CD4-positive, alpha-beta T cell (primary cell): Measurements from ENCODE around the gene INPP5B. TPM values are rescaled to one million over a fixed set of nuclear protein-coding genes. Genes with fewer than 3 reads are reported as not detected.
"Not testable (repeated sequence)": the region's sequence is repeated elsewhere in the genome, so short reads cannot be mapped to it uniquely, and the experiment has no call there.

ENCODE experiments used
- ATAC-seq: fragments of 200-7000 bp; cut with Tn5 transposase; one replicate; pipeline ENCODE4 v1.10.0; 2022; ENCODE audit warnings: mild to moderate bottlenecking; ENCODE audit not compliant: poor library complexity
- CTCF ChIA-PET: fragments of 350-600 bp; sonication (Branson Sonifier 250); formaldehyde crosslinking; loops from one replicate; lab custom pipeline; 2021; ENCODE audit warnings: antibody characterized with exemption, inconsistent platforms; lab: Charles Lee
- POLR2A ChIA-PET: fragments of 350-600 bp; sonication (Branson Sonifier 250); formaldehyde crosslinking; loops from one replicate; lab custom pipeline; 2021; ENCODE audit warnings: antibody characterized with exemption, inconsistent platforms; lab: Charles Lee
- DNase-seq, 14 experiments: peaks; one replicate each; pipeline ENCODE4 v3.0.0-alpha.2; 2013 to 2020; ENCODE audit warnings: mixed read lengths in 2 of 14
- H3K27ac ChIP-seq, 2 donors: one replicate each; pipeline versions ENCODE4 v1.5.1 to v1.7.0; 2013; ENCODE audit warnings: low read length in 2 of 2, low read depth in 1 of 2, mild to moderate bottlenecking in 1 of 2
- H3K27me3 ChIP-seq, 2 experiments: 1 replicate in 1 of 2; 2 replicates in 1 of 2; pipeline versions ENCODE4 v1.6.1 to v1.7.0; 2013; ENCODE audit warnings: low read length in 2 of 2, control low read depth in 1 of 2, mild to moderate bottlenecking in 1 of 2, moderate library complexity in 1 of 2; ENCODE audit not compliant: insufficient read depth in 2 of 2, control insufficient read depth in 1 of 2
- H3K36me3 ChIP-seq: one replicate; pipeline ENCODE4 v1.6.1; 2013; ENCODE audit warnings: low read length, control low read depth; ENCODE audit not compliant: insufficient read depth
- H3K4me1 ChIP-seq: one replicate; pipeline ENCODE4 v1.6.1; 2013; ENCODE audit warnings: low read length, control low read depth; ENCODE audit not compliant: insufficient read depth
- H3K4me3 ChIP-seq: one replicate; pipeline ENCODE4 v1.5.1; 2013; ENCODE audit warnings: mild to moderate bottlenecking, low read length, moderate library complexity
- H3K9me3 ChIP-seq, 2 experiments: 1 replicate in 1 of 2; 2 replicates in 1 of 2; pipeline versions ENCODE4 v1.6.1 to v1.7.0; 2013; ENCODE audit warnings: low read length in 2 of 2, mild to moderate bottlenecking in 2 of 2, control low read depth in 1 of 2, moderate library complexity in 1 of 2; ENCODE audit not compliant: control insufficient read depth in 1 of 2, insufficient read depth in 1 of 2
- H3K27ac Mint-ChIP-seq: one replicate; pipeline ENCODE4 v1.8.0; 2020; ENCODE audit warnings: mixed read lengths
- H3K27me3 Mint-ChIP-seq: one replicate; pipeline ENCODE4 v1.8.0; 2021; ENCODE audit warnings: mixed read lengths
- H3K36me3 Mint-ChIP-seq: one replicate; pipeline ENCODE4 v1.8.0; 2021; ENCODE audit warnings: low read depth, mixed read lengths
- H3K4me1 Mint-ChIP-seq: one replicate; pipeline ENCODE4 v1.8.0; 2021; ENCODE audit warnings: low read depth, mixed read lengths
- H3K4me3 Mint-ChIP-seq: one replicate; pipeline ENCODE4 v1.8.0; 2020; ENCODE audit warnings: mild to moderate bottlenecking, mixed read lengths
- H3K9me3 Mint-ChIP-seq: one replicate; pipeline ENCODE4 v1.8.0; 2020; ENCODE audit warnings: mixed read lengths
- CTCF ChIP-seq: fragments of 200-600 bp; IDR thresholded peaks from one replicate; pipeline ENCODE4 v1.8.0; 2022; ENCODE audit warnings: antibody characterized with exemption, mild to moderate bottlenecking
- intact Hi-C, 2 experiments: fragments of 100-400 bp; cut with DNase I in 1 of 2; cut with micrococcal nuclease in 1 of 2; formaldehyde crosslinking; loops; one replicate each; pipeline versions ENCODE4 v1.15.1 to v1.9.0; 2023 to 2025; cut with DNase I, micrococcal nuclease
- total RNA-seq, 174 experiments: library from RNA in 2 of 174; stranded (reverse) in 2 of 174; gene quantifications; one replicate each; pipeline ENCODE4 v1.2.3 and lab custom pipeline; 2021 to 2026

The INPP5B gene
- total RNA-seq, 2 experiments from 2014 or later, result 11.7 to 12.7 TPM

GRCh38 chr1:37902983-37903382 is 43.9 kb downstream of the INPP5B start:
- no peak overlapping the region for H3K27ac ChIP-seq
- no peak overlapping the region for H3K27ac Mint-ChIP-seq

GRCh38 chr1:37901893-37902225 is 45.0 kb downstream of the INPP5B start:
- CTCF ChIA-PET, result no interaction called here
- Histone ChIP-seq H3K27me3 (no peaks in the 10 kb centered on the region), H3K36me3 (no peaks in the 10 kb centered on the region), H3K9me3 (peaks cover 9% of the 10 kb centered on the region in 2 experiments), H3K4me3 (no peak overlapping the region), H3K4me1 (no peaks in the 10 kb centered on the region), H3K27ac (no peak overlapping the region)
- H3K4me3 Mint-ChIP-seq, result no peak overlapping the region
- POLR2A ChIA-PET, result no interaction called here
- H3K36me3 Mint-ChIP-seq, result peaks cover 9% of the 10 kb centered on the region
- no peaks in the 10 kb centered on the region for H3K27me3 Mint-ChIP-seq
- TF ChIP-seq CTCF, result no peak
- ATAC-seq (no peak), DNase-seq (no peak)
- no peaks in the 10 kb centered on the region for H3K4me1 Mint-ChIP-seq
- H3K9me3 Mint-ChIP-seq, result no peaks in the 10 kb centered on the region
- no peak overlapping the region for H3K27ac Mint-ChIP-seq
- intact Hi-C loops, result no loop called here

More at GRCh38 chr1:37902983-37903382, 43.9 kb downstream of the INPP5B start:
- no peaks in the 10 kb centered on the region for H3K4me1 Mint-ChIP-seq
- H3K4me3 Mint-ChIP-seq, result no peak overlapping the region
- intact Hi-C loops, result no loop called here
- no peak overlapping the region for H3K4me3 ChIP-seq
- POLR2A ChIA-PET, result no interaction called here
- peaks cover 9% of the 10 kb centered on the region in 2 experiments for H3K9me3 ChIP-seq
- no peaks in the 10 kb centered on the region for H3K36me3 ChIP-seq
- CTCF ChIA-PET, result no interaction called here
- DNase-seq, result no peak
- no peaks in the 10 kb centered on the region for H3K27me3 Mint-ChIP-seq
- peaks cover 9% of the 10 kb centered on the region for H3K36me3 Mint-ChIP-seq
- H3K4me1 ChIP-seq, result no peaks in the 10 kb centered on the region
- no peak for ATAC-seq
- peaks cover 3% of the 10 kb centered on the region for H3K9me3 Mint-ChIP-seq
- TF ChIP-seq CTCF, result no peak
- no peaks in the 10 kb centered on the region for H3K27me3 ChIP-seq

GRCh38 chr1:37901191-37901892 is 45.5 kb downstream of the INPP5B start:
- intact Hi-C loops, result no loop called here
- POLR2A ChIA-PET, result no interaction called here
- TF ChIP-seq CTCF, result no peak
- Histone ChIP-seq H3K9me3 (peaks cover 5 to 6% of the 10 kb centered on the region in 2 experiments), H3K27me3 (no peaks in the 10 kb centered on the region), H3K4me3 (no peak overlapping the region), H3K4me1 (no peaks in the 10 kb centered on the region), H3K36me3 (no peaks in the 10 kb centered on the region), H3K27ac (peak overlapping the region in 1 of 2 donors; percentile 5)
- no peak overlapping the region for H3K27ac Mint-ChIP-seq
- DNase-seq (peak in 2 of 14 experiments; percentile 40 to 42), ATAC-seq (no peak)
- H3K27me3 Mint-ChIP-seq, result no peaks in the 10 kb centered on the region
- H3K4me1 Mint-ChIP-seq, result no peaks in the 10 kb centered on the region
- CTCF ChIA-PET, result no interaction called here
- H3K9me3 Mint-ChIP-seq, result no peaks in the 10 kb centered on the region
- peaks cover 9% of the 10 kb centered on the region for H3K36me3 Mint-ChIP-seq
- H3K4me3 Mint-ChIP-seq, result no peak overlapping the region

GRCh38 chr1:37897563-37897962 is 49.3 kb downstream of the INPP5B start:
- intact Hi-C loops, H3K9me3 Mint-ChIP-seq, H3K9me3 ChIP-seq: not testable (repeated sequence)

More at GRCh38 chr1:37897563-37897962, 49.3 kb downstream of the INPP5B start:
- POLR2A ChIA-PET, H3K27me3 ChIP-seq, H3K27ac Mint-ChIP-seq, H3K4me3 Mint-ChIP-seq, H3K27ac ChIP-seq, ATAC-seq, DNase-seq, H3K4me1 ChIP-seq, CTCF ChIA-PET, H3K27me3 Mint-ChIP-seq, H3K4me3 ChIP-seq, H3K4me1 Mint-ChIP-seq, H3K36me3 ChIP-seq: not testable (repeated sequence)
- peaks cover 22% of the 10 kb centered on the region for H3K36me3 Mint-ChIP-seq
